ENCODE measurements around the gene CUBN. TPM values are rescaled to one million over a fixed set of nuclear protein-coding genes. Genes with fewer than 3 reads are reported as not detected.

The CUBN gene
- total RNA-seq, 1 donor from 2014 or later, result 2.7 TPM

- H4K20me1 ChIP-seq (ENCODE audit: insufficient read depth, low read length), result no peaks in the 10 kb centered on the region
- no peaks in the 10 kb centered on the region for H3K9me3 ChIP-seq (ENCODE audit: insufficient read depth, low read depth, low read length)
- no peak overlapping the region for H3K27ac ChIP-seq (ENCODE audit: low read depth, low read length)
- DNase-seq (ENCODE audit: low read depth), result no peak
- H3K4me1 ChIP-seq (ENCODE audit: insufficient read depth, low read length), result peaks cover 18% of the 10 kb centered on the region
- no peak for FAIRE-seq
- H3K79me2 ChIP-seq (ENCODE audit: insufficient read depth, low read length), result no peaks in the 10 kb centered on the region
- H3K36me3 ChIP-seq (ENCODE audit: insufficient read depth, low read length), result no peaks in the 10 kb centered on the region
- no peak overlapping the region for H3K27ac Mint-ChIP-seq (ENCODE audit: unreplicated experiment)
- no peak overlapping the region for H3K4me2 ChIP-seq (ENCODE audit: low read length)
- H3K4me3 Mint-ChIP-seq (ENCODE audit: unreplicated experiment), result no peak overlapping the region
- no peak overlapping the region for H3K9ac ChIP-seq (ENCODE audit: low read length)
- H3K9me3 Mint-ChIP-seq (ENCODE audit: unreplicated experiment), result peaks cover 5% of the 10 kb centered on the region
- no peaks in the 10 kb centered on the region for H3K4me1 Mint-ChIP-seq (ENCODE audit: low read depth, unreplicated experiment)
- no peaks in the 10 kb centered on the region for H3K27me3 ChIP-seq (ENCODE audit: insufficient read depth, low read length)
- H2AFZ ChIP-seq (ENCODE audit: low read depth, low read length), result no peak overlapping the region
- peaks cover 2% of the 10 kb centered on the region for H3K36me3 Mint-ChIP-seq (ENCODE audit: low read depth, unreplicated experiment)
- no peaks in the 10 kb centered on the region for H3K27me3 Mint-ChIP-seq (ENCODE audit: low read depth, unreplicated experiment)
- no peak overlapping the region for H3K4me3 ChIP-seq (ENCODE audit: insufficient read depth, low read depth, low read length)
- TF ChIP-seq EZH2 (IDR thresholded peaks at IDR 0.05; ENCODE audit: insufficient read depth, low read length), result no peak
- TF ChIP-seq, protein P1, sequence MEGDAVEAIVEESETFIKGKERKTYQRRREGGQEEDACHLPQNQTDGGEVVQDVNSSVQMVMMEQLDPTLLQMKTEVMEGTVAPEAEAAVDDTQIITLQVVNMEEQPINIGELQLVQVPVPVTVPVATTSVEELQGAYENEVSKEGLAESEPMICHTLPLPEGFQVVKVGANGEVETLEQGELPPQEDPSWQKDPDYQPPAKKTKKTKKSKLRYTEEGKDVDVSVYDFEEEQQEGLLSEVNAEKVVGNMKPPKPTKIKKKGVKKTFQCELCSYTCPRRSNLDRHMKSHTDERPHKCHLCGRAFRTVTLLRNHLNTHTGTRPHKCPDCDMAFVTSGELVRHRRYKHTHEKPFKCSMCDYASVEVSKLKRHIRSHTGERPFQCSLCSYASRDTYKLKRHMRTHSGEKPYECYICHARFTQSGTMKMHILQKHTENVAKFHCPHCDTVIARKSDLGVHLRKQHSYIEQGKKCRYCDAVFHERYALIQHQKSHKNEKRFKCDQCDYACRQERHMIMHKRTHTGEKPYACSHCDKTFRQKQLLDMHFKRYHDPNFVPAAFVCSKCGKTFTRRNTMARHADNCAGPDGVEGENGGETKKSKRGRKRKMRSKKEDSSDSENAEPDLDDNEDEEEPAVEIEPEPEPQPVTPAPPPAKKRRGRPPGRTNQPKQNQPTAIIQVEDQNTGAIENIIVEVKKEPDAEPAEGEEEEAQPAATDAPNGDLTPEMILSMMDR (IDR thresholded peaks at IDR 0.05; ENCODE audit: insufficient read depth, low read depth, low read length), result no peak
These were observed 294.4 kb downstream of the CUBN start for GRCh38 chr10:16835228-16835627.

- Histone ChIP-seq H2AFZ (ENCODE audit: low read depth, low read length) (peak overlapping the region; percentile 68), H3K79me2 (ENCODE audit: insufficient read depth, low read length) (no peaks in the 10 kb centered on the region), H3K4me1 (ENCODE audit: insufficient read depth, low read length) (peaks cover 24% of the 10 kb centered on the region), H3K4me3 (ENCODE audit: insufficient read depth, low read depth, low read length) (no peak overlapping the region), H3K9me3 (ENCODE audit: insufficient read depth, low read depth, low read length) (no peaks in the 10 kb centered on the region), H3K27me3 (ENCODE audit: insufficient read depth, low read length) (no peaks in the 10 kb centered on the region), H3K9ac (ENCODE audit: low read length) (peak overlapping the region; percentile 71), H3K36me3 (ENCODE audit: insufficient read depth, low read length) (no peaks in the 10 kb centered on the region), H4K20me1 (ENCODE audit: insufficient read depth, low read length) (no peaks in the 10 kb centered on the region), H3K4me2 (ENCODE audit: low read length) (peak overlapping the region; percentile 79), H3K27ac (ENCODE audit: low read depth, low read length) (peak overlapping the region; percentile 89)
- FAIRE-seq, result peak; percentile 99
- Mint-ChIP-seq H3K4me3 (ENCODE audit: unreplicated experiment) (no peak overlapping the region), H3K27ac (ENCODE audit: unreplicated experiment) (peak overlapping the region; percentile 77), H3K9me3 (ENCODE audit: unreplicated experiment) (peaks cover 2% of the 10 kb centered on the region), H3K36me3 (ENCODE audit: low read depth, unreplicated experiment) (no peaks in the 10 kb centered on the region), H3K4me1 (ENCODE audit: low read depth, unreplicated experiment) (peaks cover 2% of the 10 kb centered on the region), H3K27me3 (ENCODE audit: low read depth, unreplicated experiment) (no peaks in the 10 kb centered on the region)
- TF ChIP-seq, protein P1 (IDR thresholded peaks at IDR 0.05; ENCODE audit: insufficient read depth, low read depth, low read length), result no peak
- TF ChIP-seq EZH2 (IDR thresholded peaks at IDR 0.05; ENCODE audit: insufficient read depth, low read length), result no peak
- DNase-seq (ENCODE audit: low read depth), result peak; percentile 95
These were observed 297.1 kb downstream of the CUBN start for GRCh38 chr10:16832351-16833080.

- peaks cover 24% of the 10 kb centered on the region for H3K4me1 ChIP-seq (ENCODE audit: insufficient read depth, low read length)
- H3K9ac ChIP-seq (ENCODE audit: low read length), result peak overlapping the region; percentile 63
- H3K4me1 Mint-ChIP-seq (ENCODE audit: low read depth, unreplicated experiment), result peaks cover 2% of the 10 kb centered on the region
- no peak overlapping the region for H3K4me3 Mint-ChIP-seq (ENCODE audit: unreplicated experiment)
- peak; percentile 86 for DNase-seq (ENCODE audit: low read depth)
- peak overlapping the region; percentile 62 for H2AFZ ChIP-seq (ENCODE audit: low read depth, low read length)
- no peaks in the 10 kb centered on the region for H3K79me2 ChIP-seq (ENCODE audit: insufficient read depth, low read length)
- peak overlapping the region; percentile 66 for H3K27ac ChIP-seq (ENCODE audit: low read depth, low read length)
- no peaks in the 10 kb centered on the region for H3K36me3 ChIP-seq (ENCODE audit: insufficient read depth, low read length)
- FAIRE-seq, result peak; percentile 76
- H3K27me3 ChIP-seq (ENCODE audit: insufficient read depth, low read length), result no peaks in the 10 kb centered on the region
- no peak overlapping the region for H3K27ac Mint-ChIP-seq (ENCODE audit: unreplicated experiment)
- H3K36me3 Mint-ChIP-seq (ENCODE audit: low read depth, unreplicated experiment), result no peaks in the 10 kb centered on the region
- H3K9me3 ChIP-seq (ENCODE audit: insufficient read depth, low read depth, low read length), result no peaks in the 10 kb centered on the region
- H3K4me2 ChIP-seq (ENCODE audit: low read length), result peak overlapping the region; percentile 83
- H4K20me1 ChIP-seq (ENCODE audit: insufficient read depth, low read length), result no peaks in the 10 kb centered on the region
- H3K4me3 ChIP-seq (ENCODE audit: insufficient read depth, low read depth, low read length), result peak overlapping the region; percentile 41
- H3K9me3 Mint-ChIP-seq (ENCODE audit: unreplicated experiment), result no peaks in the 10 kb centered on the region
- TF ChIP-seq, protein P1 (IDR thresholded peaks at IDR 0.05; ENCODE audit: insufficient read depth, low read depth, low read length), result no peak
- no peak for TF ChIP-seq EZH2 (IDR thresholded peaks at IDR 0.05; ENCODE audit: insufficient read depth, low read length)
- peaks cover 2% of the 10 kb centered on the region for H3K27me3 Mint-ChIP-seq (ENCODE audit: low read depth, unreplicated experiment)
These were observed 300.9 kb downstream of the CUBN start for GRCh38 chr10:16828701-16829175.

Measured in astrocyte (in vitro differentiated cells and primary cell).